Skeletal muscle satellite cell (primary cell): ENCODE measurements around the gene FPR3.
A peak's percentile ranks its signal among the peaks of the same experiment; 100 is the strongest.
"Not testable (repeated sequence)": the region's sequence is repeated elsewhere in the genome, so short reads cannot be mapped to it uniquely, and the experiment has no call there.

Experiments used
- H3K27me3 ChIP-seq: 2 replicates; pipeline ENCODE4 v1.7.0; 2013; ENCODE audit warnings: low read length; ENCODE audit not compliant: control insufficient read depth, insufficient read depth
- H3K36me3 ChIP-seq: 2 replicates; pipeline ENCODE4 v1.7.0; 2013; ENCODE audit warnings: mild to moderate bottlenecking, control low read depth, low read length; ENCODE audit not compliant: insufficient read depth
- H3K4me1 ChIP-seq: 2 replicates; pipeline ENCODE4 v1.7.0; 2013; ENCODE audit warnings: low read length; ENCODE audit not compliant: control insufficient read depth, insufficient read depth
- H3K4me2 ChIP-seq: 2 replicates; pipeline ENCODE4 v1.7.0; 2013; ENCODE audit warnings: mild to moderate bottlenecking, low read length
- H3K4me3 ChIP-seq: 2 replicates; pipeline ENCODE4 v1.7.0; 2013; ENCODE audit warnings: low read length
- H3K9ac ChIP-seq: 2 replicates; pipeline ENCODE4 v1.7.0; 2013; ENCODE audit warnings: mild to moderate bottlenecking, low read depth, low read length, moderate library complexity
- H3K9me3 ChIP-seq: replicated peaks from 2 replicates; pipeline ENCODE4 v1.7.0; 2013; ENCODE audit warnings: mild to moderate bottlenecking, control low read depth, low read length

The FPR3 gene

DNA sequence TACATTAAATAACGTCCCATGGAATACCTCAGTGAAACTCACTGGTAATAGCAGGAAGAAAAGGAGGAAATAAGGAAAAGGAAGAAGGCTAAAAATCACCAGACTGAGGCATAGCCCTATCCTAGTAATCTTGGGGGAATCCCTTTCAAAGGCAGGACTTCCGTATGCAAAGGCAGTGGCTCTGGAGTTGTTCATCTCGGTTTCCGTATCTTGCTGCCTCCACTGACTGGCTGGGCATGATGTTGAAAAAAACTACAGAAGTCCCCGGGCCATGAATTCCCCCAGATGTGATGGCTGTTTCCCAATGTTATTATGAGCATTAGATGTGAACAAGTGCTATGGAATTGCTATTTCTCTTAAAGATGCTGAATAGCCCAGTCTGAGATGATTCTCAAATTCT, 28.5 kb upstream of the FPR3 start:
- H3K4me3 ChIP-seq = no peak overlapping the region
- H3K4me1 ChIP-seq = no peaks in the 10 kb centered on the region
- no peaks in the 10 kb centered on the region for H3K27me3 ChIP-seq
- H3K4me2 ChIP-seq = no peak overlapping the region
- H3K36me3 ChIP-seq = no peaks in the 10 kb centered on the region
- no peak overlapping the region for H3K9ac ChIP-seq
- no peaks in the 10 kb centered on the region for H3K9me3 ChIP-seq

DNA sequence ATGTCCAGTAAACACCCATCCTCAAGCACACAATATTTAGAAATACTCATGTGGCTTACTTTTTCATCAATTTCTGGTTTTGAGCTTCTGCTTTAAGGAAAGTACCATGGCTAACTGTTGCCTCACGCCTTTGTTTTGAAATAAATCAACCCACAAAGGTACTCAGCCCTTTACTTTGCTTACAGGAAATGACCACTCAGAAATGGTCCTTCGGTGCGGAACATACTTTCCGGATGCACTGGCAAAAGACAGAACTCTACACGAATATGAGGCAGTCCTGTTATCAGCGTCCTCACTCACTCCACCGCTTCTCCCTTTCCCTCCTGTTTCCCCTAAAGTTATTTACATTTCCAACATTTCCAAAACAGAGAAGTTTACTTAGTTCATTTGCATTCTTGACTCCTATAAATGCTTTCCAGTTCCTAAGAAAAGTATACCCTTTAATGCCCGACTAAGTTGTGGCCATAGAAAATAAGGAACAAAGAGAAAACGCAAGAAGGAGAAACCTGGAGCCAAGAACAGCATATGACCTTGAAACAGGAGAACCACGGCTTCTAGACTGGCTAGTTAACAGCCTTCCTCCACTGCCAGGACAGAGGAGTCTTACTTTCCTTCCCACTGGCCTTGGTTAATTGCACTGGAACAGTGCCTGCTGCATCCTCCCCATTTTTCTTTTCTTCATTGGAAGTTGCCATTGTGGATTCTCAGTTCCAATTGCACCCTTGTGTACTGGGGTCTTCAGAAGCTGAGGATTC, 23.4 kb upstream of the FPR3 start:
- no peak overlapping the region for H3K4me3 ChIP-seq
- H3K9me3 ChIP-seq = no peaks in the 10 kb centered on the region
- no peak overlapping the region for H3K9ac ChIP-seq
- H3K27me3 ChIP-seq = no peaks in the 10 kb centered on the region
- H3K4me2 ChIP-seq = no peak overlapping the region
- H3K4me1 ChIP-seq = no peaks in the 10 kb centered on the region
- H3K36me3 ChIP-seq = no peaks in the 10 kb centered on the region

DNA sequence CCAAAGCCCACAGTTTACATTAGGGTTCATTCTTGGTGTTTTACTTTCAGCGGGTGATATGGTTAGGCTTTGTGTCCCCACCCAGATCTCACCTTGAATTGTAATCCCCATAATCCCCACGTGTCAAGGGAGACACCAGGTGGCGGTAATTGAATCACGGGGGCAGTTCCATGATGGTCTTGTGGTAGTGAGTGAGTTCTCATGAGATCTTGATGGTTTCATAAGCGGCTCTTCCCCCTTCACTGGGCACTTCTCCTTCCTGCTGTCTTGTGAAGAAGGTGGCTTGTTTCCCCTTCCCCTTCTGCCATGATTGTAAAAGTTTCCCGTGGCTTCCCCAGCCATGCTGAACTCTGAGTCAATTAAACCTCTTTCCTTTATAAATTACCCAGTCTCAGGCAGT, 22.0 kb upstream of the FPR3 start:
- H3K9me3 ChIP-seq = no peaks in the 10 kb centered on the region

DNA sequence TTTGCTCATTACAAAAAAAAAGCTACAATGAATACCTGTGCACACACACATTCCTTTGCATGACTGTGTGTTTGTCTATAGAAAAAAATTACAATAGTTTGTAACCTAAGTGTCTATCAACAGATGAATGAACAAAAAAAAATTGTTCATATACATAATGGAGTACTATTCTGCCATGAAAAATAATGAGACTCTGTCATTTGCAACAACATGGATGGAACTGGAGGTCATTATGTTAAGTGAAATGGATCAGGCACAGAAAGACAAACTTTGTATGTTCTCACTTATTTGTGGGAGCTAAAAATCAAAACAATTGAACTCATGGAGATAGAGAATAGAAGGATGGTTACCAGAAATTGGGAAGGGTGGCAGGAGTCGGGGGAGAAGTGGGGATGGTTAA, 18.4 kb upstream of the FPR3 start:
- not testable (repeated sequence) for H3K4me2 ChIP-seq, H3K4me1 ChIP-seq

More for the DNA sequence above, 22.0 kb upstream of the FPR3 start:
- H3K36me3 ChIP-seq = no peaks in the 10 kb centered on the region
- H3K9ac ChIP-seq = no peak overlapping the region
- no peaks in the 10 kb centered on the region for H3K27me3 ChIP-seq
- no peak overlapping the region for H3K4me2 ChIP-seq
- no peak overlapping the region for H3K4me3 ChIP-seq
- H3K4me1 ChIP-seq = no peaks in the 10 kb centered on the region

DNA sequence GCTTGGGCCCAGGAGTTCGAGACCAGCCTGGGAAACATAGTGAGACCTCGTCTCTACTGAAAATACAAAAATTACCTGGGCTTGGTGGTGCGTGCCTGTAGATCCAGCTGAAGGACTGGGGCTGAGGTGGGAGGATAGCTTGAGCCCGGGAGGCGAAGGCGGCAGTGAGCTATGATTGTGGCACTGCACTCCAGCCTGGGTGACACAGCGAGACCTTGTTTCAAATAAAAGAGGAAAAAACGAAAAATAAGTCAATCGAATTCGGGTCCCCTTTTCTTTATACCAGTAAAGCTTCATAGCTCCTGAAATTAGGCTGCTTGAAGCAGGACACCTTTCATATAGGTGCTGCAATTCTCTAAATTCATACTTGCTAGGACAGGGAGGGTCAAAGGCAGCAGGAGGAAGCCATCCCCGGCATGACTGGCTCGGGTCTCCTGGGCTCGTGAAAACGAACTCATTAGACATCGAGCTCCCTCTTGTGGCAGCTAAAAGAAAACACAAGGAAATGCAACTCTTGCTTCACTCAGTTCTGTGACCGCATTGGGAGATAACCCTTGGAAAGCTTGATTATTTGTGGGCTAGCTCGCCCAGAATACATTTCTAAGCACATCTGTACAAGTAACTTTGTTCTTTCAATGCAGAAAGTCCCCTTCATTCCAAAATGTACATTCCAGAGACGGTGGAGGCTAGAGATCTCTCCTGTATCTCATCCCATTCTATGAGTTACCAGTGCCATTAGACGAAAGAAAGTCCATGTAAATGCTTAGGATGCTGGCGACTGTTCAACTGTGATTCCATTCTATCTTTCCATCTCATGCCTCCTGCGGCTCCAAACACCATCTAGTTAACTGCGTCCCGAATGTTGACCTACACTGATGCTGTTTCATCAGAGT, 17.1 kb upstream of the FPR3 start:
- H3K9me3 ChIP-seq = no peaks in the 10 kb centered on the region
- H3K36me3 ChIP-seq = no peaks in the 10 kb centered on the region
- peaks cover 6% of the 10 kb centered on the region for H3K27me3 ChIP-seq
- no peaks in the 10 kb centered on the region for H3K4me1 ChIP-seq
- no peak overlapping the region for H3K4me3 ChIP-seq
- peak overlapping the region; percentile 61 for H3K4me2 ChIP-seq
- H3K9ac ChIP-seq = no peak overlapping the region

More for the DNA sequence above, 18.4 kb upstream of the FPR3 start:
- not testable (repeated sequence) for H3K9ac ChIP-seq, H3K4me3 ChIP-seq, H3K9me3 ChIP-seq, H3K27me3 ChIP-seq, H3K36me3 ChIP-seq

DNA sequence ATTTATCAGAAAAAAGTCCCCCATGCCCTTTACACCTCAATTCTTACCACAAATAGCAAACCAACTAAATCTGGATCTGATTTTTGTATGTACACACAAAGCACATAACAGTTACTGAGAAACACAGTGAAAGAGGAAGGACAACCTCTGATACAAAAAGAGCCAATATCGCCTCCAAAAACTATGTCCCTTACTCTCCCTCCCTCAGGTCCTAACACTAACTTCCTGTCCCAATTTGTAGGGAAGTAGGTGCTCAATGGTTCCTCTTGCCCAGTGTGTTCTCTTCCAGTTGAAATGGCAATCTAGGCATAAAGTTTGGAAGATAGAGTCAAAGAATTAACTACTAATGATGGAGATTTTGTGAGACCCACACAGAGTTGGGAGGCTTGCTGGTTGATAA, 15.8 kb upstream of the FPR3 start:
- Histone ChIP-seq H3K4me2 (no peak overlapping the region), H3K27me3 (peaks cover 6% of the 10 kb centered on the region), H3K4me3 (no peak overlapping the region), H3K4me1 (no peaks in the 10 kb centered on the region), H3K9ac (no peak overlapping the region), H3K36me3 (no peaks in the 10 kb centered on the region), H3K9me3 (no peaks in the 10 kb centered on the region)

DNA sequence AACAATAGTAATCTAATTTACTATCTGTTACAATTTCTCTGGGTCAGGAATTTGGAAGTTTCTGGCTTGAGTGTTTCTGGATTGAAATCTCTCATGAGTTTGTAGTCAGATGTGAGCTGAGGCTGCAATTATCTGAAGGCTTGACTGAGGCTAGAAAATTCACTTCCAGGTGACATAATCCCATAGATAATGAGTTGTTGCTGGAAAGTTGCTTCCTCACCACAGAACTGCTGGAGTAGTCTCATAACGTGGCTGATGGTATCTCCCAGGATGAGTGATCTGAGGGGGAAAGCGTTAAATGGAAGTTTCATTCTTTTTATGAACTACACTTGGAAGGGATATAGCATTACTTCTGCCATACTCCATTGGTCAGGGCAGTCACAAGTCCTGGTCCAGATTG, 15.3 kb upstream of the FPR3 start:
- no peaks in the 10 kb centered on the region for H3K4me1 ChIP-seq
- no peak overlapping the region for H3K9ac ChIP-seq
- H3K4me3 ChIP-seq = no peak overlapping the region
- no peaks in the 10 kb centered on the region for H3K9me3 ChIP-seq
- H3K36me3 ChIP-seq = no peaks in the 10 kb centered on the region
- peaks cover 6% of the 10 kb centered on the region for H3K27me3 ChIP-seq
- H3K4me2 ChIP-seq = no peak overlapping the region

DNA sequence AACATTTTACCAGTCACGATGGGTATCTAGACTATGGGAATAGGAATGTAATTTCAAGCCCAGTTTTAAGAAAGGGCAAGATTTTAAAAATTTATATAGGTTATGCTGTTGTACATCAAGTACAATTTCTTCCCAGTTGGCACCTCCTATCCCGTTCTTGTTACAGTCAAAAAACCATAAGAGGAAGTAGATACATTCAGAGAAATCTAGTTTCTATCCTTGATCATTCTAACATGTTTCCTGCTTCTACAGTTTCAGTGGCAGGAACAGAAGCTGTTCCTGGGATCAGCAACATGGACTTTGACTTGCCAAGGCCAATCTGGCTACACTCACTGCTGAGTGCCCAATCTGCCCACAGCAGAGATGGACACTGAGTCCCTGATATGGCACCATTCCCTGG, 14.7 kb upstream of the FPR3 start:
- Histone ChIP-seq H3K9ac (no peak overlapping the region), H3K4me2 (no peak overlapping the region), H3K4me3 (no peak overlapping the region), H3K4me1 (no peaks in the 10 kb centered on the region), H3K9me3 (no peaks in the 10 kb centered on the region), H3K36me3 (no peaks in the 10 kb centered on the region), H3K27me3 (peaks cover 6% of the 10 kb centered on the region)

DNA sequence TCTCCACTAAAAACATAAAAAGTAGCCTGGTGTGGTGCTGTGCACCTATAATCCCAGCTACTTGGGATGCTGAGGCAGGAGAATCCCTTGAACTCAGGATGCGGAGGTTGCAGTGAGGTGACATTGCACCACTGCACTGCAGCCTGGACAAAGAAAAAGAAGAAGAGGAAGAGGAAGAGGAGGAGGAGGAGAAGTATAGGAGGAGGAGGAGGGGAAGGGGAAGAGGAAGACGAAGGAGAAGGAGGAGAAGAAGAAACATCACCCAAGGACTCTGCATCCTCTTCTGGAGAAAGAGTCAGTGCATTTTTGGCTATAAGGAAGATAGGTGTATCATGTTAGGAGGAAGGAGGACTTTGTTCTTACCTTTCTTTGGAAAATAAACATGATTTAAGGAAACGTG, 13.0 kb upstream of the FPR3 start:
- Histone ChIP-seq H3K9ac (no peak overlapping the region), H3K36me3 (no peaks in the 10 kb centered on the region), H3K4me2 (no peak overlapping the region), H3K4me3 (no peak overlapping the region), H3K4me1 (no peaks in the 10 kb centered on the region), H3K27me3 (peaks cover 6% of the 10 kb centered on the region), H3K9me3 (no peaks in the 10 kb centered on the region)

DNA sequence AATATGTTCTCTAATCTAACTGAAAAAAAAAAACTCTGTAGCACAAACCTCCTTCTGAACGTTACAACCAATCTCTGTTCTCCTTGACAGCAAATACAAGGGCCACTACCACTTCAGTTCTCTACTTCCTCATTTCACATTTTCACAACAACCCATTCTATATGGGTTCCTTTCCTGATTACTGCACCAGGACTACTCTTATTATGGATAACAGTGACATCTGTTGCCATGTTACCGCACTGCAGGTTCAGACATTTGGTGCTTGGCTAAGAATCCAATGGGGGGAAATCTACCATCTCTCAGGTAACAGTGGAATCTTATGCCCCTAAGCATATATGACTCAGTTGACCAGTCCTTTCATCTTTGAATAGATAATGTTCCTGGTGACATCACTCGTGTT, 11.6 kb upstream of the FPR3 start:
- Histone ChIP-seq H3K9ac (no peak overlapping the region), H3K27me3 (peaks cover 6% of the 10 kb centered on the region), H3K4me1 (no peaks in the 10 kb centered on the region), H3K36me3 (no peaks in the 10 kb centered on the region), H3K9me3 (no peaks in the 10 kb centered on the region), H3K4me3 (no peak overlapping the region), H3K4me2 (no peak overlapping the region)

DNA sequence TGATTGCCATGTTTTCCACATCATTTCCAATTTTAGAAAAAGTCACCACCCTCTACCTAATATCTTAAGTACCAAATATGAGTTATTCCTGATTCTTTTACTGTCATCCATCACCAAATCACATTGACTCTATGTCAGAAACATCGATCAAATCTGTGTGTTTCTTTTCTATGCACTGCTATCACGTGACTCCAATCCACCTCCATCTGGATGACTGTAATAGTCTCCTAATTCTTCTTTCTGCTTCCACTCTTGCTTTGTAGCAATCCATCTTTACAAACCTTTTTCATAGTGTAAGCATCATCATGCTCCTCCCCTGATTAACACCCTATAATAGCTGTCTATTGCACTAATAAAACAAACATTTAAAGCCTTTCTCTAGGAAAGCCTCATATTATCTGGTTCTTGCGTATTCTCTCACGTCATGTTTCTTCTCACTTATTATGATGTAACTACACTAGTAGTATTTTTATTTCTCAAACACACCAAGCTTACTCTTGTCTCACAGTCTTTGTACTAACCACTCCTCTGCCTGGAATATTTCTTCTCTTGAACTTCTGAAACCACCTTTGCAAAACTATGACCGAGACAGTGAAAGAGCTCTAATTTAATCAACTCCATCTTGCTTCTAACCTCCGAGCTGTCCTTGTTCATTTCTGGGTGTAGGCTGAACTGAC, 10.7 kb upstream of the FPR3 start:
- peaks cover 6% of the 10 kb centered on the region for H3K27me3 ChIP-seq
- no peaks in the 10 kb centered on the region for H3K36me3 ChIP-seq
- H3K9ac ChIP-seq = no peak overlapping the region
- H3K4me2 ChIP-seq = no peak overlapping the region
- H3K4me1 ChIP-seq = no peaks in the 10 kb centered on the region
- no peaks in the 10 kb centered on the region for H3K9me3 ChIP-seq
- no peak overlapping the region for H3K4me3 ChIP-seq
